ENCODE results near the gene MNAT1.
A peak's percentile ranks its signal among the peaks of the same experiment; 100 is the strongest.
"Not testable (repeated sequence)": the region's sequence is repeated elsewhere in the genome, so short reads cannot be mapped to it uniquely, and the experiment has no call there.

The MNAT1 gene

DNA sequence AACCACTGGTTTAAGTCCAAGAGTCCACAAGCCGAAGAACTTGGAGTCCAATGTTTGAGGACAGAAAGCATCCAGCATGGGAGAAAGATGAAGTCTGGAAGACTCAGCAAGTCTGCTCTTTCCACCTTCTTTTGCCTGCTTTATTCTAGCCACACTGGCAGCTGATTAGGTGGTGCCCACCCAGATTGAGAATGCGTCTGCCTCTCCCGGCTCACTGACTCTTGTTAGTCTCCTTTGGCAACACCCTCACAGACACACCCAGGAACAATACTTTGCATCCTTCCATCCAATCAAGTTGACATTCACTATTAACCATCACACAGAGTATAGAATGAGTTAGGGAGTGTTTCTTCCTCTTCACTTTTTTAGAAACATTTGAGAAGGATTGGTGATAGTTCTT lies 156.1 kb downstream of the MNAT1 start:
- DNase-seq, result not testable (repeated sequence)

DNA sequence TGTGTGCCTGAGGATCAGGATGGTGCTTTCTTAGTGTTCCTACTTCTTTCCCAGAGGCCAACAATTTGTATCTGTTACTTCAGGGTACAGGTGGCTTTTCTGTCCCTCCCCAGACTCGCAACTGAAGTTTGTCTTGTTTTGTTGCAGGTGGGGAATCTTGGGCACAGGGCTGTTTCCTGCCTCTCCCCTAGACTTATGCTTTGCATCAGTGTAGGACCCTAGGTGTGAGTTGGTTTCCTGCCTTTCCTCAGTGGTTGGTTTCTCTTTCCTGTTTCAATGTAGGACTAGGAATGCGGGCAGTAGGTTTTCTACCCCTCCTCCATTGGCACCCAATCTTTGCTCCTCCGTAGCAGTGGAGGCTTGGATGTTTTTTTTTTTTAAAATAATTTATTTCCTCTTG lies 159.3 kb downstream of the MNAT1 start:
- DNase-seq, result no peak

DNA sequence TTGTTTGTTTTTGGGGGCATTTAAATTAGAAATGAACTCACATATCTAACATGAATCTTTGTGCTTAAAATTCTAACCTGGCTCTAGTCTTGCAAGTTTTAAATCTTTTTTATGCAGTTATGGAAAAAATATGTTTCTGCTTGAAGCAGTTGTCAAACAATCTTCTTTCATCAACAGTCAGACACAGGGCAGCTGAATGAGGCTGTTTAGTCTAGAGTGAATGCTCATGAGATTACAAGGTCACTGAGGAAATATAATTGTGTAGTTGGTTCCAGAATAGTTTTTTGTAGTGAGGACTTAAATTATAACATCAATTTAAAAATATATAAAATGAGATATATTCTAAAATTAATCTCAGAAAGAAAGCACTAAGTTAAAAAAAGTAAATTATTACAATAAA lies 169.8 kb downstream of the MNAT1 start:
- no peak for DNase-seq

DNA sequence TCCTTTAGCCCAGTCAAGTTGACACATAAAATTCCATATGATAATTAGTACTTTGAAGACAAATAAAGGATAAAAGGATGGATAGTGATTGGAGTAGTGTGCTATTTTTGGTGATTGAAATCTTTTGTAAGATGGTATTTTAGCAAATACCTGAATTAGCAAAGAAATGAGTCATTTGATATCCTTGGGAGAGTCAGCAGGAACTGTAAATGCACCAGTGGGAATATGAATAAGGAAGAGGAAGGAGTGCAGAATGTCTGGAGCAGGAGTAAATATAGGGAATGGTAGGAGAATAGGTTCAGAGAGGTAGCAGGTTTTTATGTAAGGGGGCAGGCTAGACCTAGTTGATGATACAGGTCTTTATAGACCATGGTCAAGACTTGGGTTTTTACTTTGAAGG lies 171.4 kb downstream of the MNAT1 start:
- no peak for DNase-seq

DNA sequence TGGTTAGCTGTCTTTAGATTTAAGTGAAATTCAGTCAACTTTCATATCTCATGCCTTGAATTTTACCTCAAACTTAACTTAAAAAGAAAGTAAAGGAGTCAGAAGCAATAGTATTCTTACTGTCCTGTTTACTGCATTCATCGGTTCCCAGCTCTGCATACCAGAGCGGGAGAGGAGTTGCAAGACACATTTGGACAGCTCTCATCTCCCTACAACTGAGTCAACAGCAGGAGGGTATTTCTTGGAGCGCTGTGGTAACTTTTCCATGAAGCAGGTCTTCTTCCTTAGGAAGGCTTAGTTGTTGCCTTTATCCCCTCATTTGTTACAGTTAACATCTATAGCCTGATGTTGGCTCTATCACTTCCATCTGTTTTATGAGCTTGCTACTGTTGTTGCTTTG lies 181.2 kb downstream of the MNAT1 start:
- DNase-seq, result no peak

DNA sequence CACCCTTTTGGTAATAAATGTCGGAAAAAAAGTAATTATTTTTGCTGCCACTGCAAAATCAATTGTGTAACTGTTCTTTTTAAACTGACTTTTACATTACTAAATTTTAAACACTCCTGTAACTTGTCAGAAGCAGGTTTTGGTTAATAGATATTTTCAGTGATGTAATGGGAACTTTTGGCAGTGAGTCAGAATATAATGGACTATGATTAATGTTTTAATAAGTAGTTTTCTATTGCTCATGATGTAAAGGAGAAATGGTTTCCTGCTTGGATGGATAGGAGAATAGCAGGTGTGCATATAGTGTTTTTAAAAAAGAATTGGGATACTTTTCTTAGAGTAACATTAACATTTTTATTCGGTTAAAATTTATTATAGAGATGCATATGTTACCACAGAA lies 187.5 kb downstream of the MNAT1 start:
- peak; percentile 34 for DNase-seq

DNA sequence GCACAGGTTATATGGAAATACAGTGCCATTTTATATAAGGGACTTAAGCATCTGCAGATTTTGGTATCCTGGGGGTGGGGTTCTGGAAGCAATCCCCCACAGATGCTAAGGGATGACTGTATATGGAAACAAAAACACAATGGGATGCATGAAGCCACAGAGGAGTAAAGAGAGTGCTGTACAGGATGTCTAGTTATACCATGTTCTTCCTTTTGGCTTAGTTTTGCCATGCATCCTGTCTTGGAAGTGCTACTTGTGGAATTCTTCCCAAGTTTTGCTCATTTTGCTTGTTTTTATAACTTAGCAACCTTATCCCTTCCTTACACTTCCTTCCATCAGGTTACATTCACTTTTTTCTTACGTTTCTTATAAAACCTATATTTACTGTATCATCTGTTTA lies 190.7 kb downstream of the MNAT1 start:
- peak; percentile 13 for DNase-seq

DNA sequence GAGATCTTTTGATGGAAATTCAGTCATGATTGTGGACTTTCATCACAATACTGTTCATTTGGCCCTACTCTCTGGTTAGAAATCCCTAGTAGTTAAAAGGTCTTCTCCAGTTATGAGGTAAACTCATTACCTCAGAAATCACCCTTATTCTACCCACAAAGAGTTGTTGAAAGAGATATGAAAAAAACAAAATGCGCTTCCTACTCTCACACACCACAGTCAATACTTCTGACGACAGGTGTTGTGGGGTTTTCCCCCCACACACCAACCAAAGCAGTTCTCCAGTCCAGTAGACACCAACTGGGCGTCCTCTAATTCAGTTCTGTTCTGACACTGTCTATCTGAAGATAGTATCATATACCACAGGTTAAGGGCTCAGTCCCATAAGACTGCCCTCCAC lies 191.4 kb downstream of the MNAT1 start:
- no peak for DNase-seq

DNA sequence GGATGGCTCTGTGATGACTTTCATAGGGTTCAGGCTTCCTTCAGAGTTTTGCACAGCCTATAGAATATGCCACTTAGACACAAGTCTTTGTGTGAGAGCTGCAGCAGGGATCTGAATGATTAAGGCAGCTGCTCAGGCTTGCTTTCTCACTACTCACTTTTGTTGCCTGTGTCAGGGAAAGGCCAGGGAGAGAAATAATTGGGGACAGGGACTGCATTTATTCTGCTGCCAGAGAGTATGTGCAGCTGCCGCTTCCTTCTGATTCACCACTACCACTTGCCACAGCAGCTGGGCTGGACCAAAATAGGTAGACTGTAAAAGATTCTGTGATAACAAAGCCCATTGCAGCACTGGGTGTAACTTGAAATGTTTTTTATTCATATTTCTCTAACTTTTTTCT lies 196.7 kb downstream of the MNAT1 start:
- no peak for DNase-seq

DNA sequence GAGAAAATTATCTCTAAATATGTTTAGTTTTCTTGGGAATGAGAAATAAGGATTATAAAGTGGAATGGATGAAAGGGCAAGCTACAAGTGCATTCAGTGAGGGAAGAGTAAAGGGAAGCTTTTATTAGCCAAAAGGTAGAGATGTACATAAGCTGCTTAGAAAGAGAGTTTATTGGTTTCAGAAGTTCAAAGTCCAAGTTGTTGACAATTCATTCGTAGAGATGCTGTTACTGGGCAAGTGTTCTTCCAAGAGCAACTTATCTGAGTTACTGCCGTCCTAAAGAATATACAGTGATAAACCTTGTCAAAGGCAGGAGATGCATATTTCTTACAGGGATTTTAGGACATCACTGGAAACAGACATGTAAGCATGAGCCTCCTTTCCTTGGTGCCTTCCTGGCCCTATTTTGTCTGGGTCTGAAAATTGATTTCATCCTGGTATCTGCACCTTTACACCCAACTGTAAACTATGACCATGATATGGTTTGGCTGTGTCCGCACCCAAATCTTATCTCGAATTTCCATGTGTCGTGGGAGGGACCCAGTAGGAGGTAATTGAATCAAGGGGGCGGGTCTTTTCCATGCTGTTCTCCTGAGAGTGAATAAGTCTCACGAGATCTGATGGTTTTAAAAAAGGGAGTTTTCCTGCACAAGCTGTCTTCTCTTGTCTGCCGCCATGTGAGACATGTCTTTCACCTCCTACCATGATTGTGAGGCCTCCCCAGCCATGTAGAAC lies 199.5 kb downstream of the MNAT1 start:
- no peak for DNase-seq

DNA sequence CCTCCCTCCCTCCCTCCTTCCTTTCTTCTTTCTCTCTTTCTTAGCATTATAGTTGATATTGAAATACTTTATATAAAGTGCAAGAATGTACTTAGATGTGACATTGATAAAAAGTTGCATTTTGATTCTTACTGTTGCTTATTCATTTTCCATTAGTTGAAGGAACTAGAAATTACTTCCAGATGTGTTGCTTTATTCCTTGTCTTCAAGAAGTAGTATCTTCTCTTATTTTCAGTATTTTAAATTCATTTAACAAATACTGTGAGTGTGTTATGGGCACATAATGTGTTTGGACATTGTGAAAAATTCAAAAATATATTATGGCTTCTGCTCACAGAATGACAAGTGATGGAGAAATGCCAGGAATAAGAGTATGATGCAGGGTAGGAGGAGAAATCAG lies 200.8 kb downstream of the MNAT1 start:
- DNase-seq, result no peak

DNA sequence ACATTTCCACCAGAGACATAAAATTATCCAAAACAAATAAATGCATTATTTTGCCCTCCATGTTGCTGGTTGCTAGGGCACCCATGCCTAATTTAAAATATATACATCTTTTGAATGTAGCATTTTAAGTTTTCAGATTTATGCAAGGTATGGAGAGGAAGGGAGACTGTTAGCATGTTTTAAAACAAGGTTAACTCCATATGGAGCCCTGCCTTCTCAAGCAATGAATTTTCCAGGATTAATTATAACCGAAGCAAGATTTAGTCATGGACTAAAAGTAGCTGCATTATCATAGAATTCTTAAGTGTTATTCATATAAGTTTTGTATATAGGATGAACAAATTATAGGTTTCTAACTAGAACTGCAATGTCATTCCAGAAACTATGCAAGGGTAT lies 209.1 kb downstream of the MNAT1 start:
- no peak for DNase-seq

DNA sequence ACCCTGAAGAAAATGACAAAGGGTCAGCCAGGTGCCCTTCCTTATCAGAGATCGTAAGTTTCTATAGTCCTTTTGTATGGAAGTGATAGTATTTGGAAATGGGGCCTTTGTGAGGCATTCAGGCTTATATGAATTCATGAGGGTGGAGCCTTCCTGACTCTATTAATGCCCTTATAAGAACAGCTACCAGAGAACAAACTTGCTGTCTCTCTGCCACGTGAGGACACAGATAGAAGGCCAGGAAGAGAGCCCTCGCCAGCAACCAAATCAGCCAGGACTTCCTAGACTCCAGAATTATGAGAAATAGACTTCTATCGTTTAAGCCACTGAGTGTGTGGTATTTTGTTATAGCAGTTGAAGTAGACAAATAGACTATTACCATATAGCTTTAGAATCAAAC lies 209.6 kb downstream of the MNAT1 start:
- DNase-seq, result peak; percentile 12

DNA sequence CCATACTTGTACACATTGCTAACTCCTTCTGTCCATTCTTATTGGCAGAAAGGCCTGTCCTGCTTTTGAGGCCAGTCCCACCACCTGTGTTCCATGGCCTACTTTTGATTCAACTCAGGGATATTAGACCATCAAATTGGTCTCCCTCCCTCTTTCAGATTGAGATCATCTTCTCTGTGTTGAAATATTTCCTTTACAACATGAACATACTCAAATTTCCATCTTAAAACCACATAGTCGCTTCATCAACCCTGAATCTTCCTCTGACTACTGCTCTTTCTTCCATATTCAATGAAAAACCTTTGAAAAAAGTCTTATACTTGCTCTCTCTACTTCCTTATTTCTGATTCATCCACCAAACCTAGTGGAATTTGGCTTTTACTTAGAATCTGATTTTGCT lies 211.4 kb downstream of the MNAT1 start:
- no peak for DNase-seq

DNA sequence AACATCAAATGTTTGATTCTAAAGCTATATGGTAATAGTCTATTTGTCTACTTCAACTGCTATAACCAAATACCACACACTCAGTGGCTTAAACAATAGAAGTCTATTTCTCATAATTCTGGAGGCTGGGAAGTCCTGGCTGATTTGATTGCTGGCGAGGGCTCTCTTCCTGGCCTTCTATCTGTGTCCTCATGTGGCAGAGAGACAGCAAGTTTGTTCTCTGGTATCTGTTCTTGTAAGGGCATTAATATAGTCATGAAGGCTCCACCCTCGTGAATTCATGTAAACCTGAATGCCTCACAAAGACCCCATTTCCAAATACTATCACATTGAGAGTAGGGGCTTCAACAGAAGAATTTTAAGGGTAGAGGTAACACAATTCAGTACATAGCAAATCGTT lies 212.2 kb downstream of the MNAT1 start:
- no peak for DNase-seq

DNA sequence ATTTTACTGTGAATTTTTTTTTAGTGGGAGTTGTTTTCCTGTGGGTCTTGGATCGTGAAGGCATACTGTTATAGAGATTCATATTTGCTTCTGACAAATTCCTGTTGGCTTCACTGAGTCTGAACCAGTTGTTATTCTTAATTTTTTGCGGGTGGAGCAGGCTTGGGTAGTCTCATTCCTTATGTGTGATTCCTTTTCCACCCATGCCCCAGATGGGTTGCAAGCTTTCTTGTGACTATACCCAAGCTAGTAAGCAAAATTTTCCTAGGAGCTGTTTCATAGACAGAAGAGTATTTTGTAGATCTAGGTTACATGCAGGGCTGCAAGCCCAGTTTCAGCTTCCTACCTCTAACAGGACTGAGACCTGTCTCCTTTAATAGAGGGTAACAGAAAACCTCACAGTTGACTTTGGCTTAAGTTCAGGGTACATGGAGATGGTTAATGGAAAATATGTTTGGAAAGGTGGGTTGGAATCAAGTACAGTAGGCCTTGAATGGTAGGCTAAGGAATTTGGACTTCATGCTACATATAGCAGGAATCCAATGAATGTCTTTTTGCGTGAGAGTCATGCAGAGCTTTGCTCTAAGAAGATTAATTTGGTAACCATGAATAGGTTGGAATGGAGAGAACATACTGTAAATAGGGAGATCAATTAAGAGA lies 217.3 kb downstream of the MNAT1 start:
- DNase-seq, result peak; percentile 73

DNA sequence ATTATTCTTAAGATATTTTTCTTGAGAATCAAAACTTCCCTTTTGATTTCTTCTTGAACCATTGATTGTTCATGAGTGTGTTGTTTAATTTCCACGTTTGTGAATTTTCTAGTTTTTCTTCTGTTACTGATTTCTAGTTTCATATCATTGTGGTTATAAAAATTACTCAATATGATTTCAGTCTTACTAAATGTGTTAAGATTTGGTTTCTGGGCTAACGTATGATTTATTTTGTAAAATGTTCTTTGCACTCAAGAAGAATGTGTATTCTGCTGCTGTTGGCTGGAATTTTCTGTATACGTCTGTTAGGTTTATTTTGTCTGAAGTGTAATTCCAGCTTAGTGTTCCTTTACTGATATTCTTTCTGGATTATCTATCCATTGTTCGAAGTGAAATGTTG lies 221.6 kb downstream of the MNAT1 start:
- DNase-seq, result no peak

DNA sequence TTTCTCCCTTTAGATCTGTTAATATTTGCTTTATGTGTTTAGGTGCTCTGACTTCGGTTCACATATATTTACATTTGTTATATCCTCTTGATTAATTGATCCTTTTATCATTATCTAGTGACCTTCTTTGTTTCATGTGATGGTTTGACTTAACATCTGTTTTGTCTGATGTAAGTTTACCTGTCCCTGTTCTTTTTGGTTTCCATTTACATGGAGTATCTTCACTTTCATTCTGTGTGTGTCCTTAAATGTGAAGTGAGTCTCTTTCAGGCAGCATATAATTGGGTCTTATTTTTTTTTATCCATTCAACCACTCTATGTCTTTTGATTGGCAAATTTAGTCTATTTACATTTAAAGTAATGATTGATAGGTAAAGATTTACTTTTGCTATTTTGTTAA lies 222.1 kb downstream of the MNAT1 start:
- no peak for DNase-seq

DNA sequence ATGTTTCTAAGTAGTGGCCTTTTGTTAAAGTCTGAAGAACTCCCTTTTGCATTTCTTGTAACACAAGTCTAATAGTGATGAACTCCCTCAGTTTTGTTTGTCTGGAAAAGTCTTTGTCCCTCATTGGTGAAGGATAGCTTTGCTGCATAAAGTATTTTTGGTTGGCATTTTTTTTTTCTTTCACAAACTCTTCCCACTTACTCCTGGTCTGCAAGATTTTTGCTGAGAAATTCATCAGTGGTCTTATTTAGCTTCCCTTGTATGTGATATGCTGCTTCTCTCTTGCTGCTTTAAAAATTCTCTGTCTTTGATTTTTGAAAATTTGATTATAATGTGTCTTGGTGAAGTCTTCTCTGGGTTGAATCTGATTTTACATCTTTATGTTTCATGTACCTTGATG lies 223.6 kb downstream of the MNAT1 start:
- DNase-seq, result no peak

DNA sequence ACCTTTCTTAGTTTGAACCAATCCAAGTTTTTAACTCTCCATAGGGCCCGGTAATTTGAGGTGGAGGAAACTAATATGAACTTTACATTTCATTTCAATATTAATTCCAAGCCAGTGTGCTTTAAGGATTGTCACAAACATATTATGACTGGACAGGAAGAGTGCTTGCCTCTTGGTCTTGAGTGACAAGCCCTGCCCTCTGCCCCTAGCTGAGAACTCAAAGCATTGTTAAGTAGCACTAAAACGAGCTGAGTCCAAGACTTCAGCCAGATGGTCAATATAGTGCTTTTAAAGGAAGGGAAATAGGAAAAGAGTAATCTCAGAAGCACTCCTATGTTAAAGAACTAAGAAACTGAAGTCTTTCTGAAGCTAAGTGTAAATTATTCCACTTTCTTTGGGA lies 229.2 kb downstream of the MNAT1 start:
- no peak for DNase-seq

DNA sequence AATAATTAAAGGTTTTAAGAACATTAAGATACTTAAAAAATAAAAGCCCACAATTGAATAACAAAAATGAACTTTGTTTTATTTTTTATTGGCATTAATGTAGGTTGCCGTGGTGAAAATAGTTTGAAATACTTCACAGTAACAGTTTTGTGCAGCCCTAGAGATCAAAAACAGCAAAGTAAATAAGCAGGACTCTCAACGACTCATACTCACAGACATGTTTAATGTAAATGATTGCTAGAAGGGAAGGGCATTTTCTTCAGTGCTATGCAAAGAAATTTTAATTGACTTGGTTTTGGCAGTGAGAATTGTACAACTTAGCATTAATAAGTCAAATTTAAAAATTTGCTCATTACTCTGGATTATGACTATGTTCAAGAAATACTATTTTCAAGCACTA lies 230.3 kb downstream of the MNAT1 start:
- DNase-seq, result peak; percentile 42

DNA sequence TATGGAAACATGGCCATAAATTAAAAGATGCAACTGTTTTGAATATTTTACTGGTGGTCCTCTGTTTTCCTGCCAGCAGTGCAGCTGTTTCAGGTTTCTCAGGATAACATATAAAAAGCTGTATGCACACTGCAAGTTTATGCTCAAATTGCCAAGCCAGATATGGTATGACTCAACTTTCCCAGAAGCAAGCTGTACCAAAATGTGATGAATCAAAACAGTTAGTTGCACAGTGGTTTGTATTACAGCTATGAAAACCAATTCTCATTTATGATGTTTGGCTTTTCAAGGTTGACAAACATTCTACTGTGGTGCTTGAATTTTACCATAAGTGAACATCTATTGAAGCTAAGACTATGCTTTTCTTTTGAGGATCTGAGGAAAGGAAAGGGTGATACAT lies 230.8 kb downstream of the MNAT1 start:
- DNase-seq, result peak; percentile 61

DNA sequence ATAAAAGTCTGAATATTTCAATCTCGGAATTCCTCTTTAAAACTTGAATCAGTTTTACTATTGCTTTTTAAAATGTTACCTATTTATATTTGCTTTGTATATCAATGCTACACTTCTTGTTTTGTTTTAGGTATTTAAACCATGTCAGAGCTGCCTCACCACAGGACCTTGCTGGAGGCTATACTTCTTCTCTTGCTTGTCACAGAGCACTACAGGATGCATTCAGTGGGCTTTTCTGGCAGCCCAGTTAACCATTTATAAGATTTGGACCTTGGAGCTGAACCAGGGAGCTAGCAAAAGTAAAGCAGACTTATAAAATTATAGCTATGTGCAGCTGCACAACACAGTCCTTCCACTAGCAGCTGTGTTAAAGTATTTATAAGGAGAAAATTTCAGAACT lies 233.5 kb downstream of the MNAT1 start:
- DNase-seq, result no peak

DNA sequence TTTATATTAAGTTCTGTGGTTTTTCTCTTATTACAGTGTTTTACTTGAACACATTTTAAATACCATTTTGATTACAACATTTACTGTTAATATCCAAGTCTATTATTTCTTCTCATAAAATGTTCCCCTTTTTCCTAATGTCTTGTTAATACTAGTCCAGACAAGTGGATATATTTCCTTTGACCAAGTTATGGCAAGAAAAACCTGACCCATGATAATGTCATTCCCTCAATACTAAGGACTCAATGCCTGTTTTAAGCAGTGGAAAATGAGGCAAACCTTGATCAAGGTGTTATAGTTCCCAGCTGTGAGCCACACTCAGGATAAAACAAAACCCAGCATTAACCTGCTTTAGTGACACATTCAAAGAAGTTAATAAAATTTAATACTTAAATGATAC lies 234.1 kb downstream of the MNAT1 start:
- no peak for DNase-seq

DNA sequence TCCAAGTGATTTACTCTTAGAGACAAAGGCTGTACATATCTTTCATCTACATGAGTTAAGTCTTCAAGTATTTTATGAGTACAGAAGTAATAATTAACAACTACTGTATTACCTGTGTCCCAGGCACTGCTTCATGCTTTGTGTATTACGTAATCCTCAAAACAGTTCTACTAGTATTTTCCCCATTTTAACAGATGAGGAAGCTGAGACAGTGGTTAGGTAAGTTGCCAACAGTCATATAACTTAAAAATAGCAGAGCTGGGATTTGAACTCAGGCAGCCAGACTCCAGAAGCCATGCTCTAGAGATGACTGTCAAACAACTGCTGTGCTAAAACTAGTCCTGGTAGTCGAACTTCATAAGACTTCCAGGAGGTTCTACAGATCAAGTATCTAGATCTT lies 235.6 kb downstream of the MNAT1 start:
- no peak for DNase-seq

Data from fibroblast of skin of scalp (primary cell).